Inflammatory macrophage treated with lipopolysaccharide for 1 hour (primary cell): ENCODE measurements around the gene GIPC3.

Source experiments
- DNase-seq, 2 donors: peaks; one replicate each; pipeline ENCODE4 v3.0.0-alpha.2; 2020 to 2022

GIPC3 gene, protein sequence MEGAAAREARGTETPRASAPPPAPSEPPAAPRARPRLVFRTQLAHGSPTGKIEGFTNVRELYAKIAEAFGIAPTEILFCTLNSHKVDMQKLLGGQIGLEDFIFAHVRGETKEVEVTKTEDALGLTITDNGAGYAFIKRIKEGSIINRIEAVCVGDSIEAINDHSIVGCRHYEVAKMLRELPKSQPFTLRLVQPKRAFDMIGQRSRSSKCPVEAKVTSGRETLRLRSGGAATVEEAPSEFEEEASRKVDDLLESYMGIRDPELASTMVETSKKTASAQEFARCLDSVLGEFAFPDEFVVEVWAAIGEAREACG

GRCh38 chr19:3585301-3586126 is at the start of gene GIPC3:
TSS of gene GIPC3 (plus strand) at chr19:3585478. CDS start at chr19:3585598, 120 bp downstream.
- no peak for DNase-seq

DNA sequence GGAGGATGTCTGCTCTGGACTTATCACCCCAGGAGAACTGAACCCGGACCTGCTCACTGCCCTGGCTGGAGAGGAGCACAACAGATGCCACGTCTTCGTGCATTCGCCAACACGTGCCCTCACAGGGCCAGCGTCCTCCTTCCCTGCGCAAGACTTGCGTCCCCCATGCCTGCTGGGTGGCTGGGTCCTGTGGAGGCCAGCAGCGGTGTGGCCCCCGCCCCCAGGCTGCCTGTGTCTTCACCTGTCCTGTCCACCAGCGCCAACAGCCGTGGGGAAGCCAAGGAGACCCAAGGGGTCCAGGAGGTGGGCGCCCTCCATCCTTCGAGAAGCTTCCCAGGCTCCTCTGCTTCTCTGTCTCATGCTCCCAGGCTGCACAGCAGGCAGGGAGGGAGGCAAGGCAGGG is 49.7 kb upstream of the GIPC3 start:
- DNase-seq, result no peak

DNA sequence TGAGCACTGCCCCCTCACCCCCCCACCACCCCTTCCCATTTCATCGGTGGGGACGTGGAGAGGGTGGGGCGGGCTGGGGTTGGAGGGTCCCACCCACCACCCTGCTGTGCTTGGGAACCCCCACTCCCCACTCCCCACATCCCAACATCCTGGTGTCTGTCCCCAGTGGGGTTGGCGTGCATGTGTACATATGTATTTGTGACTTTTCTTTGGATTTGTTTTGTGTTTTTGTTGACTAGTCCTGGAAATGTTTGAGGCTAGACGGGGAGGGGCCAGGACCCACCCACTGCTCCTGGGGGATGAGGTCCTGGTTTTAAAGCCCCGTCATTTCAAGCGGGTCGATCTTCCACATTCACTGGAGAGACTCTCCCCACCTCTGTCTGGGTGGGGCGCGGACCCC is 49.3 kb upstream of the GIPC3 start:
- DNase-seq, result no peak

GRCh38 chr19:3536429-3537100 is 48.7 kb upstream of the GIPC3 start:
- DNase-seq, result peak in 1 of 2 donors; percentile 43

- no peak for DNase-seq
Observed at GRCh38 chr19:3537101-3537437, 48.2 kb upstream of the GIPC3 start.

DNA sequence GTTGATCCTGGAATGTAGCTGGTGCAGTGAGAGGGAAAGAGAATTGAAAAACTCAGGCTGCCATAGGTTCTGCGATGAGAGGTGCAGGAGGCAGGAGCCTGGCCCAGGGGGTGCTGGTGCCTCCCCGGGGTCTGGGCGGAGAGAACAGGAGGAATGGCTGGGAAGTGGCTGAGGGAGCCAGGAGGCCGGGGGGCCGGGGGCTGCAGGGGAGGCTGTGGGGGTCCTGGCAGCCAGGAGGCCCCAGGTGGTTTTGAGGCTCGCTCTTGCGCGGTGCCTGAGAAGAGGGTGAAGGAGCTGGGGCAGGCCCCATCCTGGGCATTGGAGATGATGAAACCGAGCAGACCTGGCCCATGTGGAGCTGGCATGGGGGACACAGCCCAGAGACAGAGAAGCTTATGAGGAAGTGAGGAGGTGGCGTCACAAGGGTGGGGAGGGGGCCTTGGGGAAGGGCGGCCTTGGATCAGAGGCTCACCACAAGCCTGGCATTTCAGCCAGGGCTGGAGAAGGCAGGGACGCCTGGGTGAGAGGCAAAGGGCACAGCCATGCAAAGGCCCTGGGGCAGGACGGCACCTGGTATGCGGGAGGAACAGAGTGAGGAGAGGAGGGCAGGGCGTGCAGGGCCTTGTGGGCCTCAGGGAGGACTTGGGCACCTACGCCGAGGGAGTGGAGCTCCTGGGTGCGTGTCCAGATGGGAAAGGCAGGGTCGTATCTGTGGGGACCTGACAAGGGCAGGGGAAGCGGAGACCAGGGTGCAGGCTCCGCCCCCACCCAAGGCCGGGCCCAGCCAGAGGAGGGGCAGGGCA is 47.6 kb upstream of the GIPC3 start:
- no peak for DNase-seq

DNA sequence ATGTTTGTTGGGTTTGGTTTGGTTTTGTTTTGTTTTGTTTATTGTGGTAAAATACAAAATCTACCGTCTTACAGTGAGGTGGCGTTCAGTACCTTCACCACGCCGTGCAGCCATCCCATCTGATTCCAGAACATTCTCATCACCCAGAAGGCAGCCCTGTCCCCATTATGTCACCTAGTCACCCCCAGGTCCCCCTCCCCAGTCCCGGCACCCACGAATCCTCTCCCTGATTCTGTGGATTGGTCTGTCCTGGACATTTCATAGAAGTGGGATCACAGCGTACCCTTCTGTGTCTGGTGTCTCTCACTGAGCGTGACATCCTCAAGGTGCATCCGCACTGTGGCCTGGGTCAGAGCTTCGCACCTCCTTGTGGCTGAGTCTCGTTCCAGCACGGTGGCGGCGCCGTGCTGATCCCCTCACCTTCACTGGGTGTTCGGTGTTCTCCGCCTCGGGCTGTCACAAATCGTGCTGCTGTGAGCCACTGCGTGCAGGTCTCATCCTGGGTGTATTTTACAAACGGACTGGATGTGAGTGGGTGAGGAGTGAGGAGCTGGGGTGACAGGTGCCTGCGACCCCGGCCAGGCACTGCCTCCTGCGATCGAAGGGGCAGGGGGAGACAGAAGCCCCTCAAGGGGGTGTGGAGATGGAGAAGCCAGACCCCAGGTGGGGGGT is 46.9 kb upstream of the GIPC3 start:
- no peak for DNase-seq

DNA sequence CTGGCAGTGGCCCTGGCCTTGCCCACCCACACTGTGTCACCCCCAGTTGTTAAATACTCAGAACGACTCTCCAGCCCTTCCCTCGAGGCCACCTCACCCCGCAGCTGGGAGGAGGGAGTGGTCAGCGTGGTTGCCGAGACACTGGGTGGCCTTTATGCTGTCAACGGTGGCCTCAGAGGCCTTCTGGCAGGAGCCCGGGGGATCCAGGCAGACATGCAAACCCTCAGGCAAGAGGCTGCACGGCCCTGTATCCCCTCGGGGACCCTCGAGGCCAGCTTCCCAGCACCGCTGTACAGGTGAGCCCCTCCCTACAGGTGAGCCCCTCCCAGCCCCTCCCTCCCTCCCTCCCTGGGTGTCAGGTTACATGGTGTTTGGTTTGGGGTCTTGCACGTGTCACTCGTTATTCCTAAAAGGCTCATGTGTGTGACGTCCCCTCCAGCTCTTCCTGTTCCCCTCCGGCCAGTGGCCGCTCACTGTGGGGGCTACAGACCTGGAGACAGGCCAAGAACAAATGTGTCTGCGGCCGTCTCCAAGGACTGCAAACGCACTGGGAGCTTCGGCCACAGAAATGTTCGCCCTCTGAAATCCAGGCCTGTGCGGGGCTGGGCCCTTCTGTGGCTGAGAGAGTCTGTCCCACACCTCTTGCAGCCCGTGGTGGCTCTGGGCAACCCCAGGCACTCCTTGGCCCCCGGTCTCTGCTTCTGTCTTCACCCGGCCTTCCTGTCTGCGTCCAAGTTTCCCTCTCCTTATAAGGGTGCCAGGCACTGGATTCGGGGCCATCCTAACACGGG is 46.1 kb upstream of the GIPC3 start, which contains the start of gene TEKTIP1:
Gene TEKTIP1, plus strand, starts transcription at position 210 of the 791 bp plus-strand sequence. Its CDS starts 4 bp downstream, at position 214.
- no peak for DNase-seq

DNA sequence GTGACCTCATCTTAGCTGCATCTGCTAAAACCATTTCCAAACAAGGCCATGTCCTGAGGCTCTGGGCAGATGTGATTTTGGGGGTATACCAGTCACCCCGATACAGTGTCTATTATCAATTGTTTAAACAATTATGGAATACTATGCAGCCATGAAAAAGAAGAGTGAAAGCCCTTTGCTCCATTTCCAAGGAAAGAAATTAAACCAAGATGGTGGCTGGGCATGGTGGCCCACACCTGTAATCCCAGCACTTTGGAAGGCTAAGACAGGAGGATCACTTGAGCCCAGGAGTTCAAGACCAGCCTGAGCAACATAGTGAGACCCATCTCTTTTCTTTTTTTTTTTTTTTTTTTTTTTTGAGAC is 45.5 kb upstream of the GIPC3 start:
- no peak for DNase-seq

DNA sequence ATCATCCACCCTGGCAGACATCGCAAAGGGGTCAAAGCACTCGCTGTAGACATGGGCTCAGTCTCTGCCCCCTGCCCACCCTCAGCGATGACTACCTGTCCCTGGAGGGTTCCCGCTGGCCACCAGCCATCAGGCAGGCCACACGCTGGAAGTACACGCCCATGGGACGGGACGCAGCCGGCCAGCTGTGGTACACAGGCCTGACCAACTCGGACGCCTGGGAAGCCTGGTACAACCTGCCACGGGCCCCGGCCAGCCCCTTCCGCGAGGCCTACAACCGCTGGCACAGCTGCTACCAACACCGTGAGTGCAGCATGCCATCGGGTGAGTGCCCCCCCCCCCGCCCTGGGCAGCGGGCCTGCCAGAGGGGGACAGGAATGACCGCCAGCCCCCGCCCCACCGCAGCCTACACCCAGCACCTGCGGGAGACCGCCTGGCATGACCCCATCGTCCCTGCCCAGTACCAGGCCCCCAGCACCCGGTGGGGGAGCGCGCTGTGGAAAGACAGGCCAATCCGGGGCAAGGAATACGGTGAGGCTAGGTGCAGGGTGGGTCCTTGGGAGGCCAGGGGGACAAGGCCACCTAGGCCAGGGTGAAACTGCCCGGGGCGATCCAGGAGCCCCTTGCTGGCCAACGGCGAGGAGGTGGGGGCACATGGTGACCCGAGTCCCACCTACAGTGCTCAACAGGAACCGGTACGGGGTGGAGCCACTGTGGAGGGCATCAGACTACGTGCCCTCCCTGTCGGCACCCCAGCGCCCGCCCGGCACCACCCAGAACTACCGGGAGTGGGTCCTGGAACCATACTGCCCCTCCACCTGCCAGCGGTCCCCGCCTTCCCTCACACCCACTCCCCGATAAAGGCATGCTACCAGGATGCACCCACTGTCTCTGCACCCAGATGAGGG is 41.9 kb upstream of the GIPC3 start:
- no peak for DNase-seq

DNA sequence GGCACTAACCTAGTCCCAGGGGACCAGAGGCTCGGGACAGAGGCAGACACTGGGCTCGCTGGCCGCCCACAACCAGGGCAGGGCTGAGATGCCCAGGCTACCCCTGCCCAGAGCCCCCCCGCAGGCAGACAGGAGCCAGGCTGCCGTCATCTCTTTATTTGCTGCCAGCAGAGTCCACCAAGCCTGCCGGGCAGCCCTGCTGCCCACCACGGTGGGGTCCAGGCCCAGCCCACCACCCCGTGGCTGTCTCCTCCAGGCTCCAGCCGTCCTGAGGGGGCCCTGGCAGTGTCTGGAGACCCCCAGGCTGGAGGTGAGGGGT is 41.3 kb upstream of the GIPC3 start:
- no peak for DNase-seq

- peak; percentile 33 to 91 for DNase-seq
Observed at GRCh38 chr19:3544742-3545668, 40.3 kb upstream of the GIPC3 start.

GRCh38 chr19:3545669-3546034 is 39.6 kb upstream of the GIPC3 start:
- DNase-seq, result no peak

- DNase-seq, result no peak
Observed at GRCh38 chr19:3546119-3546518, 39.2 kb upstream of the GIPC3 start.

DNA sequence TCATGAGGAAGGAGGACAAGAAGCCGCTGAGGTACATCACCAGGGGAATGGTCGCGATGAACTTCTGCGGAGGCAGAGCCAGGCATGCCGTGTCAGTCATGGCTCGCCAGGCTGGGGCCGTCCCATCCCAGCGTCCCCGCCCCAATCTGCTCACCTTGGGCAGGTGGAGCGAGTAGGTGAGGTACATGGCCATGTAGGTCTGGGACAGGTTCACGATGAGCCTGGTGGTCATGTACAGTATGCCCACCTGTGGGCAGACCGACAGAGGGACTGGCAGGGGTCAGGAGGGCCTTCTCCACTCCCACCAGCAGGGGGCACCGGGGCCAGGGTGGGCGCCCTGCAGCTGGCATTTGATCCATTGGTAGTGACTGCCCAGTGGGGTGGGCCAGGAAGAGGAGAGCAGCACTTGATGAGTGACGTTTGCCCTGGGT is 38.0 kb upstream of the GIPC3 start:
- peak in 1 of 2 donors; percentile 31 for DNase-seq

DNA sequence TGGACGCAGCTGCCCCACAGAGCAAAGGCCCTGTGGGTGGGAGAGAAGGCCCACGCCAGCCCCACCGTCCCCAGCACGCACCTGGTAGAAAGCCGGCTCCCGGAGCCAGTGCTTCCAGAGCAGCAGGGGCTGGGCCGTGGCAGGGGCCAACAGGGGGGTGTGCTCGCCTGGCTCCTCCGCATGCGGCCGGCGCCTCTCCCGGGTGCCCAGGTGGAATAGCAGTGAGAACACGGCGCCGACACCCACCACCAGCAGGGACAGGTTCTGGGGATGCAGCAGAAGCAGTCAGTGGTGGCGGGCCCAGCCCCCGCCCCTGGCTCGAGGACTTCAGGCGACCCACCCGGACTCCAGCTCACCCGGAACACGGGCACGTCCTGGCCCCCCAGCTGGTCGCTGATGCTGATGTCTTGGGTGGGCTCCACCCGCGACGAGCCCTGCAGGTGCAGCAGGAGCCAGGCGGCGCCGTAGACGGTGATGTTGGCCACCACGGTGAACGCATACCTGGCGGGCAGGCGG is 37.5 kb upstream of the GIPC3 start:
- no peak for DNase-seq

- DNase-seq, result peak; percentile 75 to 92
Observed at GRCh38 chr19:3548606-3549005, 36.7 kb upstream of the GIPC3 start.

- no peak for DNase-seq
Observed at GRCh38 chr19:3549816-3550215, 35.5 kb upstream of the GIPC3 start.
